ENCODE results near the gene STX10.

Gene STX10

DNA sequence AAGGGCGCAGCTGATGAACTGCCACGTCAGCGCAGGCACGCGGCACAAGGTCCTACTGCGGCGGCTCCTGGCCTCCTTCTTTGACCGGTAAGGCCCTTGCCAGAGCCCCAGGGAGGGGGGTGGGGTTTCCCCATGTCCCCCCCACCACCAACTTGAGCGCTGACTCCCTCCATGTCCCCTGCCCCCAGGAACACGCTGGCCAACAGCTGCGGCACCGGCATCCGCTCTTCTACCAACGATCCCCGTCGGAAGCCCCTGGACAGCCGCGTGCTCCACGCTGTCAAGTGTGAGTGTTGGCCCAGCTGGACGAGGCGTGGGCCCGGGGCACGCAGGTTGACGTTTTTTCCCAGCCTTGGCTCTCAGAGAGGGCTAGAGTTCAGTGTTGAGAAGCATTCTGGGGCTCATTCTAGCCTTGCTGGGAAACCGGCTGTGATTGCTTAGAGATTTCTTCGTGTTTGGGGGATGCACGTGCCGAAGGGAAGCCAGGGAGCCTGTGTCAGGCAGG lies 12.8 kb downstream of the STX10 start:
- Mint-ChIP-seq H3K9me3 (ENCODE audit: low read depth) (no peaks in the 10 kb centered on the region), H3K27ac (no peak overlapping the region), H3K4me1 (ENCODE audit: low read depth) (peaks cover 16% of the 10 kb centered on the region), H3K4me3 (no peak overlapping the region), H3K27me3 (no peaks in the 10 kb centered on the region), H3K36me3 (no peaks in the 10 kb centered on the region)

- no peaks in the 10 kb centered on the region for H3K9me3 Mint-ChIP-seq (ENCODE audit: low read depth)
- no peaks in the 10 kb centered on the region for H3K36me3 Mint-ChIP-seq
- no peak overlapping the region for H3K27ac Mint-ChIP-seq
- H3K4me1 Mint-ChIP-seq (ENCODE audit: low read depth): peaks cover 26% of the 10 kb centered on the region
- no peak overlapping the region for H3K4me3 Mint-ChIP-seq
- H3K27me3 Mint-ChIP-seq: no peaks in the 10 kb centered on the region
These were observed 14.8 kb downstream of the STX10 start for GRCh38 chr19:13135068-13136062.

DNA sequence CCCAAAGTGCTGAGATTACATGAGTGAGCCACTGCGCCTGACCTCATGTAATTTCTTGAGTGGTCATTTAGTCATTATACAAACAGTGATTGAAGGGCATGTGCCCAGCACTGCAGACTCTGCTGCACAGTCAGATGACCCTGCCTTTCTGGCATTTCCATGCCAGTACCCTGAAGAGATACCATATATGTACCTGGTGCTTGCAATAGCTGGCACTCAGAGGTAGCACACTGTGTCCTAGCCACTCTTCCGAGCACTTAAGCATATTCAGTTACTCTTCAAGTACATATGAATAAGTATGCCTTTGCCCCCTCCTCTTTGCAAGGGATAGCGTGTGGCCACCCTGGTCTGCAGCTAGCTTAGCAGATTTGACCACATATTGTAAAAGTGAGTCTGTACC lies 15.5 kb downstream of the STX10 start:
- Mint-ChIP-seq H3K27me3 (no peaks in the 10 kb centered on the region), H3K27ac (peak overlapping the region; percentile 22), H3K4me3 (no peak overlapping the region), H3K36me3 (no peaks in the 10 kb centered on the region), H3K4me1 (ENCODE audit: low read depth) (peaks cover 26% of the 10 kb centered on the region), H3K9me3 (ENCODE audit: low read depth) (no peaks in the 10 kb centered on the region)

DNA sequence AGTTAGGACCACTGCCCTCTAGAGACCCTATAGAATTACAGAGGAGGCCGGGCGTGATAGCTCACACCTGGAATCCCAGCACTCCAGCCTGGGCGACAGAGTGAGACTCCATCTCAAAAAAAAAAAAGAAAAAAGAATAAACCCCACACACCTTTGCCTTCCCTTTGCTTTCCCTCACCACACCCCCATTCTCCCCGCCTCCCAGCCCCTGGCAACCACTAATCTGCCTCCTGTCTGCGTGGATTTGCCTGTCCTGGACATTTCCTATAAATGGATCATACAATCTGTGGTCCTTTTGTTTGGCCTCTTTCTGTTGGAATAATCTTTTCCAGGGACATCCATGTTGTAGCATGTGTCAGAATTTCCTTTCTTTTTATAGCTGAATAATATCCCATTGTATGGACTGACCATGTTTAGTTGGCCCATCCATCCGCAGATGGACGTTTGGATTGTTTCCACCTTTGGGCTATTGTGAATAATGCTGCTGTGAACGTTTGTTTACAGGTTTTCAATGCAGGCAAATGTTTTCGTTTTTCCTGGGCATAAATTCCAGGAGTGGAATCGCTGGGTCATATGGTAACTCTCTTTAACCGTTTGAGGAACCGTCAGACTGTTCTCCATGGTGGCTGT lies 16.8 kb downstream of the STX10 start:
- H3K27ac Mint-ChIP-seq: peak overlapping the region; percentile 89

GRCh38 chr19:13132471-13133180 lies 17.5 kb downstream of the STX10 start:
- peak overlapping the region; percentile 89 for H3K27ac Mint-ChIP-seq
- no peaks in the 10 kb centered on the region for H3K27me3 Mint-ChIP-seq
- H3K36me3 Mint-ChIP-seq: no peaks in the 10 kb centered on the region
- peaks cover 36% of the 10 kb centered on the region for H3K4me1 Mint-ChIP-seq (ENCODE audit: low read depth)
- peak overlapping the region; percentile 73 for H3K4me3 Mint-ChIP-seq
- H3K9me3 Mint-ChIP-seq (ENCODE audit: low read depth): no peaks in the 10 kb centered on the region

More for the DNA sequence above, 16.8 kb downstream of the STX10 start:
- Mint-ChIP-seq H3K4me3 (peak overlapping the region; percentile 40), H3K27me3 (no peaks in the 10 kb centered on the region), H3K9me3 (ENCODE audit: low read depth) (no peaks in the 10 kb centered on the region), H3K4me1 (ENCODE audit: low read depth) (peaks cover 31% of the 10 kb centered on the region), H3K36me3 (no peaks in the 10 kb centered on the region)

GRCh38 chr19:13130886-13131490 lies 19.2 kb downstream of the STX10 start:
- Mint-ChIP-seq H3K4me1 (ENCODE audit: low read depth) (peaks cover 38% of the 10 kb centered on the region), H3K9me3 (ENCODE audit: low read depth) (no peaks in the 10 kb centered on the region), H3K36me3 (no peaks in the 10 kb centered on the region), H3K4me3 (no peak overlapping the region), H3K27me3 (no peaks in the 10 kb centered on the region), H3K27ac (peak overlapping the region; percentile 70)

DNA sequence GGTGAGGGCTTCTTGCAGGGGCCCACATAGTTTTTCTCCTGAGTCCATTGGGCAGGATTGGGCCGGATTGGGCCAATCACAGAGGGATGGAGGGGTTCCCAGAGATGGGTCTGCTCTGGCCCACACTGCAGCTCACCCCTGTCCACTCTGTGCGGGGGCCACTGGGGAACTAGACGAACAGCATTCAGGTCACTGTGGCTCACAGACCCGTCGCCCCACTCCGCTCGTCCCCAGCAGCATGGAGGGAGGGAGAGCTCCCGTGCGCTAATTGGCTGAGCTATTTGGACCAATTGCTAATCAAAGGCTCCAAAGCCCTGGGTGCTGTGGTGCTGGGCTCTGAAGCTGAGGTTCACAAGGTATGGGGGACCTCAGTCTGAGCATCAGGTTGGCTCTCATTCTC lies 20.8 kb downstream of the STX10 start:
- H3K4me1 Mint-ChIP-seq (ENCODE audit: low read depth): peaks cover 39% of the 10 kb centered on the region
- no peak overlapping the region for H3K27ac Mint-ChIP-seq
- H3K9me3 Mint-ChIP-seq (ENCODE audit: low read depth): no peaks in the 10 kb centered on the region
- H3K36me3 Mint-ChIP-seq: no peaks in the 10 kb centered on the region
- no peak overlapping the region for H3K4me3 Mint-ChIP-seq
- H3K27me3 Mint-ChIP-seq: no peaks in the 10 kb centered on the region

GRCh38 chr19:13128583-13128982 lies 21.6 kb downstream of the STX10 start:
- H3K4me1 Mint-ChIP-seq (ENCODE audit: low read depth): peaks cover 40% of the 10 kb centered on the region
- no peaks in the 10 kb centered on the region for H3K36me3 Mint-ChIP-seq
- no peak overlapping the region for H3K27ac Mint-ChIP-seq
- no peaks in the 10 kb centered on the region for H3K27me3 Mint-ChIP-seq
- no peaks in the 10 kb centered on the region for H3K9me3 Mint-ChIP-seq (ENCODE audit: low read depth)
- H3K4me3 Mint-ChIP-seq: no peak overlapping the region

GRCh38 chr19:13127811-13128575 lies 22.2 kb downstream of the STX10 start:
- Mint-ChIP-seq H3K27ac (peak overlapping the region; percentile 3), H3K4me3 (no peak overlapping the region), H3K36me3 (no peaks in the 10 kb centered on the region), H3K9me3 (ENCODE audit: low read depth) (no peaks in the 10 kb centered on the region), H3K27me3 (no peaks in the 10 kb centered on the region), H3K4me1 (ENCODE audit: low read depth) (peaks cover 37% of the 10 kb centered on the region)

DNA sequence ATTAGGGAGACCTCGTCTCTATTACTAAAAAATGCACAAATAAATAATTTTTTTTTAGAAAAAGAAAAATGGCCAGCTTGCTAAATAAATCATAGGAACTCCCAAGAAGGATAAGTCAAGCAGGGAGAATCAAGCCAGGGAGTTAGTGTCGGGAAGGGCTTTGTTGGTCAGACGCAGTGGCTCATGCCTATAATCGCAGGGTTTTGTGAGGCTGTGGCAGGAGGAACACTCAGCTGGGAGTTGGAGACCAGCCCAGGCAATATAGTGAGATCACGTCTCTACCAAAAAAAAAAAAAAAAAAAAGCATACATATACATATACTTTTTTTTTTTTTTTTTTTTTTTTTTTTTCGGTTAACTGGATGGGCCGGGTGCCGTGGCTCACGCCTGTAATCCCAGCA lies 23.1 kb downstream of the STX10 start:
- H3K27ac Mint-ChIP-seq: no peak overlapping the region
- no peaks in the 10 kb centered on the region for H3K36me3 Mint-ChIP-seq
- H3K4me1 Mint-ChIP-seq (ENCODE audit: low read depth): peaks cover 36% of the 10 kb centered on the region
- no peaks in the 10 kb centered on the region for H3K9me3 Mint-ChIP-seq (ENCODE audit: low read depth)
- no peaks in the 10 kb centered on the region for H3K27me3 Mint-ChIP-seq
- H3K4me3 Mint-ChIP-seq: no peak overlapping the region

GRCh38 chr19:13122980-13123957 lies 26.9 kb downstream of the STX10 start:
- no peaks in the 10 kb centered on the region for H3K27me3 Mint-ChIP-seq
- H3K9me3 Mint-ChIP-seq (ENCODE audit: low read depth): no peaks in the 10 kb centered on the region
- H3K36me3 Mint-ChIP-seq: no peaks in the 10 kb centered on the region
- peaks cover 50% of the 10 kb centered on the region for H3K4me1 Mint-ChIP-seq (ENCODE audit: low read depth)
- H3K27ac Mint-ChIP-seq: peak overlapping the region; percentile 75
- no peak overlapping the region for H3K4me3 Mint-ChIP-seq

GRCh38 chr19:13122275-13122878 lies 27.8 kb downstream of the STX10 start:
- Mint-ChIP-seq H3K4me1 (ENCODE audit: low read depth) (peaks cover 48% of the 10 kb centered on the region), H3K4me3 (peak overlapping the region; percentile 46), H3K36me3 (no peaks in the 10 kb centered on the region), H3K27me3 (no peaks in the 10 kb centered on the region), H3K27ac (peak overlapping the region; percentile 75), H3K9me3 (ENCODE audit: low read depth) (no peaks in the 10 kb centered on the region)

Data from activated naive CD8-positive, alpha-beta T cell (primary cell).